Motor neuron (in vitro differentiated cells): ENCODE data around the gene CXCL9. TPM values are rescaled to one million over a fixed set of nuclear protein-coding genes. Genes with fewer than 3 reads are reported as not detected.
"Not testable (repeated sequence)": the region's sequence is repeated elsewhere in the genome, so short reads cannot be mapped to it uniquely, and the experiment has no call there.

Experiments
- ATAC-seq, 8 experiments: fragments of 200-7000 bp; cut with Tn5 transposase; replicated peaks in 6 of 8; 2 replicates each; pipeline ENCODE4 v1.8.0; 2021; ENCODE audit warnings: mild to moderate bottlenecking in 8 of 8, moderate library complexity in 8 of 8
- H3K27ac ChIP-seq, 2 donors: fragments of 250-450 bp; sonication (Bioruptor Pico); 2 replicates each; pipeline ENCODE4 v1.9.0; 2021; ENCODE audit warnings: antibody characterized with exemption in 2 of 2, mild to moderate bottlenecking in 2 of 2, moderate library complexity in 1 of 2
- H3K4me1 ChIP-seq, 2 donors: fragments of 250-450 bp; sonication (Bioruptor Pico); replicated peaks in 1 of 2; 2 replicates each; pipeline ENCODE4 v1.6.1; 2021; ENCODE audit warnings: antibody characterized with exemption in 2 of 2, mild to moderate bottlenecking in 2 of 2, moderate library complexity in 1 of 2
- H3K4me3 ChIP-seq, 5 donors: fragments of 250-450 bp; sonication (Bioruptor Pico); 2 replicates each; pipeline ENCODE4 v1.9.0; 2021; ENCODE audit warnings: antibody characterized with exemption in 5 of 5, mild to moderate bottlenecking in 5 of 5, moderate library complexity in 4 of 5
- WGBS, 10 experiments: fragments of 450-650 bp; shearing (Covaris generic); methylation state at CpG; one replicate each; pipeline ENCODE4 v1.0.0; 2022; 5-methylcytosine and 5-hydroxymethylcytosine counted together
- in situ Hi-C, 9 experiments: fragments of 400-800 bp; cut with MboI; loops; one replicate each; pipeline ENCODE4 v1.15.0; 2021; ENCODE audit warnings: low sequenced_read_pairs in 9 of 9, low pct_unique_long_range_greater_than_20kb in 2 of 9; ENCODE audit not compliant: unreplicated experiment in 9 of 9
- total RNA-seq, 8 experiments: library from RNA; unstranded; fragments of 300-600 nt; gene quantifications; 2 replicates each; pipeline versions ENCODE4 v1.2.3 to v1.2.4, GENCODE V29; 2022

CXCL9 gene
- total RNA-seq, 8 experiments from 2014 or later, result 0.05 to 0.52 (median 0.15) TPM; not detected in 4

- H3K4me3 ChIP-seq, result no peak overlapping the region
- WGBS, 10 experiments, result 50 to 100% (median 78%) methylated on average over 2 to 5 of the region's 5 CpGs; no CpG with 5 or more reads in 2 of the 10 experiments
- no peak overlapping the region for H3K27ac ChIP-seq
- ATAC-seq, result no peak
- in situ Hi-C loops, result no loop called here
- peaks cover 0 to 9% of the 10 kb centered on the region in 2 donors for H3K4me1 ChIP-seq
These were observed 2.0 kb upstream of the CXCL9 start for GRCh38 chr4:76009311-76009710.

GRCh38 chr4:76003620-76004019 is 3.7 kb downstream of the CXCL9 start:
- Histone ChIP-seq H3K27ac (no peak overlapping the region), H3K4me1 (no peaks in the 10 kb centered on the region), H3K4me3 (no peak overlapping the region)
- in situ Hi-C loops, result no loop called here
- WGBS, 10 experiments, result 53 to 100% (median 93%) methylated on average over 2 to 3 of the region's 3 CpGs; no CpG with 5 or more reads in 2 of the 10 experiments
- ATAC-seq, result no peak

- Histone ChIP-seq H3K4me3 (no peak overlapping the region), H3K27ac (no peak overlapping the region), H3K4me1 (no peaks in the 10 kb centered on the region)
- in situ Hi-C loops, result no loop called here
- WGBS, 10 experiments, result 0 to 100% (median 90%) methylated on average over 1 to 2 of the region's 2 CpGs; no CpG with 5 or more reads in 1 of the 10 experiments
- no peak for ATAC-seq
These were observed 4.3 kb downstream of the CXCL9 start for GRCh38 chr4:76003035-76003434.

- no peak overlapping the region for H3K27ac ChIP-seq
- WGBS, 10 experiments, result 42 to 100% (median 88%) methylated on average over 2 to 4 of the region's 4 CpGs; no CpG with 5 or more reads in 1 of the 10 experiments
- no peaks in the 10 kb centered on the region for H3K4me1 ChIP-seq
- in situ Hi-C loops, result no loop called here
- H3K4me3 ChIP-seq, result no peak overlapping the region
- ATAC-seq, result no peak
These were observed 5.1 kb downstream of the CXCL9 start for GRCh38 chr4:76002176-76002575.

- H3K27ac ChIP-seq, result no peak overlapping the region
- ATAC-seq, result no peak
- H3K4me3 ChIP-seq, result no peak overlapping the region
- WGBS, 10 experiments, result 33 to 100% (median 90%) methylated on average over 1 to 7 of the region's 7 CpGs
- H3K4me1 ChIP-seq, result no peaks in the 10 kb centered on the region
- in situ Hi-C loops, result no loop called here
These were observed 5.6 kb downstream of the CXCL9 start for GRCh38 chr4:76001700-76002099.

GRCh38 chr4:76000279-76000678 is 7.0 kb downstream of the CXCL9 start:
- 80% methylated on average over 1 of the region's 1 CpG; no CpG with 5 or more reads in 8 of the 10 experiments for WGBS, 10 experiments
- in situ Hi-C loops, result no loop called here
- no peak overlapping the region for H3K4me3 ChIP-seq
- H3K27ac ChIP-seq, result no peak overlapping the region
- no peaks in the 10 kb centered on the region for H3K4me1 ChIP-seq
- ATAC-seq, result no peak

- WGBS, 10 experiments, result 71 to 100% (median 100%) methylated on average over 1 to 2 of the region's 2 CpGs; no CpG with 5 or more reads in 7 of the 10 experiments
- H3K4me3 ChIP-seq, H3K4me1 ChIP-seq, H3K27ac ChIP-seq: not testable (repeated sequence)
- in situ Hi-C loops, result loop anchor here in 4 of 9 experiments (5.0 to 25.0 kb wide), 4 partner anchors 66 to 89 kb away; partner anchors contain the start of gene ART3 (in 1 of the 4)
- ATAC-seq, result peak in 3 of 8 experiments; percentile 39 to 83 (median 67)
These were observed 8.7 kb downstream of the CXCL9 start for GRCh38 chr4:75998525-75999147.

GRCh38 chr4:75997946-75998345 is 9.4 kb downstream of the CXCL9 start:
- no peak overlapping the region for H3K27ac ChIP-seq
- no peaks in the 10 kb centered on the region for H3K4me1 ChIP-seq
- whole genome bisulfite sequencing, 10 experiments, result 40 to 100% (median 77%) methylated on average over 1 to 2 of the region's 2 CpGs
- H3K4me3 ChIP-seq, result no peak overlapping the region
- ATAC-seq, result no peak
- in situ Hi-C loops, result loop anchor here in 4 of 9 experiments (5.0 to 25.0 kb wide), 4 partner anchors 67 to 89 kb away; partner anchors contain the start of gene ART3 (in 1 of the 4)

- in situ Hi-C loops, result loop anchor here in 4 of 9 experiments (5.0 to 25.0 kb wide), 4 partner anchors 68 to 90 kb away; partner anchors contain the start of gene ART3 (in 1 of the 4)
- no peaks in the 10 kb centered on the region for H3K4me1 ChIP-seq
- WGBS, 10 experiments, result 0 to 88% (median 71%) methylated on average over 1 of the region's 1 CpG; no CpG with 5 or more reads in 1 of the 10 experiments
- ATAC-seq, result no peak
- no peak overlapping the region for H3K4me3 ChIP-seq
- no peak overlapping the region for H3K27ac ChIP-seq
These were observed 10.2 kb downstream of the CXCL9 start for GRCh38 chr4:75997081-75997480.

- in situ Hi-C loops, result loop anchor here in 4 of 9 experiments (5.0 to 25.0 kb wide), 4 partner anchors 69 to 92 kb away; partner anchors contain the start of gene ART3 (in 1 of the 4)
- Histone ChIP-seq H3K27ac (no peak overlapping the region), H3K4me1 (peaks cover 0 to 4% of the 10 kb centered on the region in 2 donors), H3K4me3 (no peak overlapping the region)
- 0 to 34% (median 17%) methylated on average over 1 to 5 of the region's 5 CpGs; no CpG with 5 or more reads in 1 of the 10 experiments for WGBS, 10 experiments
- ATAC-seq, result peak in 1 of 8 experiments; percentile 11
These were observed 11.6 kb downstream of the CXCL9 start for GRCh38 chr4:75995727-75996126.

GRCh38 chr4:75992462-75992861 is 14.8 kb downstream of the CXCL9 start:
- in situ Hi-C loops, result loop anchor here in 3 of 9 experiments (10.0 to 25.0 kb wide), 3 partner anchors 72 to 95 kb away; partner anchors contain the start of gene ART3 (in 1 of the 3)
- no peak overlapping the region for H3K4me3 ChIP-seq
- 14 to 75% (median 43%) methylated on average over 1 of the region's 1 CpG; no CpG with 5 or more reads in 5 of the 10 experiments for WGBS, 10 experiments
- peaks cover 4 to 9% of the 10 kb centered on the region in 2 donors for H3K4me1 ChIP-seq
- no peak for ATAC-seq
- no peak overlapping the region for H3K27ac ChIP-seq

GRCh38 chr4:75989846-75990528 is 17.3 kb downstream of the CXCL9 start:
- H3K4me1 ChIP-seq, result peaks cover 4 to 9% of the 10 kb centered on the region in 2 donors
- WGBS, 10 experiments, result 0 to 5% (median 2%) methylated on average over 4 to 18 of the region's 20 CpGs; no CpG with 5 or more reads in 1 of the 10 experiments
- ATAC-seq, result peak in 2 of 8 experiments; percentile 2 to 8
- peak overlapping the region; percentile 5 to 72 for H3K27ac ChIP-seq
- peak overlapping the region; percentile 66 to 86 (median 69) for H3K4me3 ChIP-seq
- in situ Hi-C loops, result loop anchor here in 3 of 9 experiments (10.0 to 25.0 kb wide), 3 partner anchors 75 to 97 kb away; partner anchors contain the start of gene ART3 (in 1 of the 3)

GRCh38 chr4:75985116-75985515 is 22.2 kb downstream of the CXCL9 start:
- in situ Hi-C loops, result loop anchor here in 1 of 9 experiments (25.0 kb wide), 1 partner anchor 102 kb away; no protein-coding TSS in a partner anchor
- WGBS, 10 experiments, result 21 to 100% (median 82%) methylated on average over 1 to 3 of the region's 3 CpGs; no CpG with 5 or more reads in 3 of the 10 experiments
- peak in 3 of 8 experiments; percentile 34 to 90 (median 89) for ATAC-seq
- Histone ChIP-seq H3K4me3 (no peak overlapping the region), H3K4me1 (peaks cover 0 to 9% of the 10 kb centered on the region in 2 donors), H3K27ac (no peak overlapping the region)
